ENCODE data around the gene UBA52.
"Not testable (repeated sequence)": the region's sequence is repeated elsewhere in the genome, so short reads cannot be mapped to it uniquely, and the experiment has no call there.

UBA52 gene

DNA sequence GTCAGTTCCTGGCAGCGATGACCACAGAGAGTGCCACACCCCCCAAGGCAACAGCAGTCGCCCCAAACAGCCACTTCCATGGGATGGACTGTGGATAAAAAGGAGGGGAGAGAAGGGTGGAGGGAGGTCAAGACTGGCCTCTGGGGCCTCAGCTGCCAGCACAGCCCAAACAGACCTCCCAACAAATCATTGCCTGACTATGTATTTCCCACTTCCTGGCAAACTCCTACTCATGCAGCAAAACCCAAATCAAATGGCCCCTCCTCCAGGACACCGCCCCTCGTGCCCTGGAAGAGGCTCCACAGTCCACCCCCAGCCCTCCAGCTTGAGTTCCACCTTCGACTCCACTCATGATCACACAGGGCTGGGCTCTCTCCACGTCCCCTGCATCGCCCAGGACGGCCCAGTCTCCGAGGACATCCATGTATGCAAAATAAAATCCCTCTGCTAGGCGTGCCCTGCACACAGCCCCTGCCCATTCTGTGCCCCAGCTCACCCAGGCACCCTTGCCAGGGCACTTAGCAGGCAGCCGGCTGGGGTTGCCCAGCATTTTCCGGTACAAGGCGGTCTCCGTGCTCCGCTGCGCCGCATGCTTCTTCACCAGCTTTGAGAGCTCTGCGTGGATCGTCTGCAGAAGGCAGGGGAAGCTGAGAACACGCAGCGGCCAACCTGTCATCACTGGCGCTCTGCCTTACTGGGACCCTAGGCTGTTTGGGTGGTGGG is 39.3 kb upstream of the UBA52 start:
- DNase-seq (ENCODE audit: low read depth), result no peak
- TF ChIP-seq, protein P1, sequence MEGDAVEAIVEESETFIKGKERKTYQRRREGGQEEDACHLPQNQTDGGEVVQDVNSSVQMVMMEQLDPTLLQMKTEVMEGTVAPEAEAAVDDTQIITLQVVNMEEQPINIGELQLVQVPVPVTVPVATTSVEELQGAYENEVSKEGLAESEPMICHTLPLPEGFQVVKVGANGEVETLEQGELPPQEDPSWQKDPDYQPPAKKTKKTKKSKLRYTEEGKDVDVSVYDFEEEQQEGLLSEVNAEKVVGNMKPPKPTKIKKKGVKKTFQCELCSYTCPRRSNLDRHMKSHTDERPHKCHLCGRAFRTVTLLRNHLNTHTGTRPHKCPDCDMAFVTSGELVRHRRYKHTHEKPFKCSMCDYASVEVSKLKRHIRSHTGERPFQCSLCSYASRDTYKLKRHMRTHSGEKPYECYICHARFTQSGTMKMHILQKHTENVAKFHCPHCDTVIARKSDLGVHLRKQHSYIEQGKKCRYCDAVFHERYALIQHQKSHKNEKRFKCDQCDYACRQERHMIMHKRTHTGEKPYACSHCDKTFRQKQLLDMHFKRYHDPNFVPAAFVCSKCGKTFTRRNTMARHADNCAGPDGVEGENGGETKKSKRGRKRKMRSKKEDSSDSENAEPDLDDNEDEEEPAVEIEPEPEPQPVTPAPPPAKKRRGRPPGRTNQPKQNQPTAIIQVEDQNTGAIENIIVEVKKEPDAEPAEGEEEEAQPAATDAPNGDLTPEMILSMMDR (IDR thresholded peaks at IDR 0.05; ENCODE audit: control insufficient read depth, extremely low read depth, insufficient read depth), result no peak
- H3K4me3 ChIP-seq (ENCODE audit: low read depth, low read length), result no peak overlapping the region

DNA sequence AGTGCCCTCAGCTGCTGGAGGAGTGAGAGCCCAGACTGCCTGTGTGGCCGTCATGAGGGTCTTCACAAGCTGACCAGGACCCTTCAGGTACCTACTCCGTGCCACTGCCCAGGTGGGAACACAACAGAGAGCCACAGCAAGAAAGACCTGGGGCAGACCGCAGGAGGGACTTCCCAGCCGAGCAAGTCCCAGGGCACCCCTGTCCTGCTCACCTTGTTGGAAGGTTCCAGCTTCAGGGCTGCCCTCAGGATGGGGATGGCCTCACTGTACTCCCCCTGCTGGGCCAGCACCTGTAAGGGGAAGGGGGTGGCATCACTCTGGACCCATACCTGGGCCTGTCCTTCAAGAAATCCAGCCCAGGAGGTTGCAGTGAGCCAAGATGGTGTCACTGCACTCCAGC is 38.6 kb upstream of the UBA52 start:
- DNase-seq (ENCODE audit: low read depth), result no peak
- H3K4me3 ChIP-seq (ENCODE audit: low read depth, low read length), result no peak overlapping the region
- TF ChIP-seq, protein P1 (IDR thresholded peaks at IDR 0.05; ENCODE audit: control insufficient read depth, extremely low read depth, insufficient read depth), result no peak

DNA sequence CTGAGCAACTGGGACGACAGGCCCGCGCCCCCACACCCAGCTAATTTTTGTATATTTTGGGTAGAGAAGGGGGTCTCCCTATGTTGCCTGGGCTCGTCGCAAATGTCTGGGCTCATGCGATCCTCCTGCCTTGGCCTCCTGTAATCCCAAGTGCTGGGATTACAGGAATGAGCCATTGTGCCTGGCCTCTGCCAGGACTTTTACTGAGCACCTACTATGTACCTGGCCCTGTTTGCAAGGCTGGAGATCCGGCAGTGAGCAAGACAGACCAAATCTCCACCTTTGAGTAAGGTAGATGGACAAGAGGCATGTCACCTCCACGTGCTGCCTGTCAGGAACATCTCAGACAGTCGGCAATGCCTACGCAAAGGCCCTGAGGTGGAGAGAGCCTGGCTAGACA is 35.2 kb upstream of the UBA52 start:
- no peak for DNase-seq (ENCODE audit: low read depth)
- H3K4me3 ChIP-seq (ENCODE audit: low read depth, low read length), result no peak overlapping the region
- TF ChIP-seq, protein P1 (IDR thresholded peaks at IDR 0.05; ENCODE audit: control insufficient read depth, extremely low read depth, insufficient read depth), result no peak

DNA sequence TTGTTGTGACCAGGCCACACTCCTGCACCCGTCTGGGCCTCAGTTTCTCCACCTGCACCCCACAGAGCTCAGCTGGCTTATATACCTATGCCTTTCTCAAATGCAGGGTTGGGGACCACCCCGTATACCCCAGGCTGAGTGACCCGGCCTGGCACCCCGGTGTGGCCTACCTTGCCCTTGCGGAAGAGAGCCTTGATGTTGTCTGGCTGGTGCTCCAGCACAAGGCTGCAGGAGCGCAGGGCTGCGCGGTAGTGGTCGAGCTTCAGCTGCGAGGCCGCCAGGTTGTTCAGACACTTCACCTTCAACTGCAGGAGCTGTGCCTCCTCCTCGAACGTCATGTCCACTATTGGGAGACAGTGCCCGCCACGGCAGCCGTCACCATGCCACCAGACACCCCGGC is 34.2 kb upstream of the UBA52 start:
- no peak for DNase-seq (ENCODE audit: low read depth)
- no peak overlapping the region for H3K4me3 ChIP-seq (ENCODE audit: low read depth, low read length)
- TF ChIP-seq, protein P1 (IDR thresholded peaks at IDR 0.05; ENCODE audit: control insufficient read depth, extremely low read depth, insufficient read depth), result no peak

DNA sequence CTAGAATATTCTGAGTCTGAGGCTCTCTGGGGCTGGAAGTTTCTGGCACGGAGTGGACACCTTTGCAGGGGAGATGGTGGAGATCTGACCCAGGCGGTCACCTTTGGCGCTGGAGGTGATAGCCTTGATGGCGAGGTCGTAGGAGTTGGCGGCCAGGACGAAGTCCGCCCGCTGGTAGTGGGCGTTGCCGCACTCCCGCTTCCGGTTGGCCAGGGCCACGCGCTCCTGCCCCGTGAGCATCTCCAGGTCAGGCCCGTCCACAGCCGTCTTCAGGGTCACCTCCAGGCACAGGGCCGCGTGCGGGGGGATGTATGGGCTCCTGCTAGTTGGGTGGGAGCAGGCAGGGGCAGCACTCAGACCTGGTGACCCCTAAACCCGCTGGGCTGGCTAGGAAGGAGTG is 33.5 kb upstream of the UBA52 start:
- no peak overlapping the region for H3K4me3 ChIP-seq (ENCODE audit: low read depth, low read length)
- TF ChIP-seq, protein P1 (IDR thresholded peaks at IDR 0.05; ENCODE audit: control insufficient read depth, extremely low read depth, insufficient read depth), result no peak
- DNase-seq (ENCODE audit: low read depth), result no peak

DNA sequence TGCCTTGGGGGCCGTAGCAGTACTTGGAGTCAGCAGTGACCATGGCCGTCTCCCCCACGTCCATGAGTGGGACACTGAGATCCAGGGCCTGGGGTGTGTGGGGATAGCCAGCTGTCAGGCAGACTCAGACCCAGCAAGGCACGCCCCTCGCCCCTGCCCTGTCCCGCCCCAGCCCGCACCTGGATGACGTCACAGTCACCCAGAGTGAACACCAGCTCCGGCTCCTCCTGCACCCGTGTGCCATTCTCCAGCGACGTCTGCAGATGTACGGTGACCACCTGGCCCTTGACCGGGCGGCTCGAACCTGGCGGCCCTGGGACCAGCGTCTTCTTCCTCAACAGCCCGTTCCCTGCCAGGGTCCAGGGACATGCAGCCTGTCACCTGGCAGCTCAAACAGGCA is 32.3 kb upstream of the UBA52 start:
- H3K4me3 ChIP-seq (ENCODE audit: low read depth, low read length), result no peak overlapping the region
- TF ChIP-seq, protein P1 (IDR thresholded peaks at IDR 0.05; ENCODE audit: control insufficient read depth, extremely low read depth, insufficient read depth), result no peak
- DNase-seq (ENCODE audit: low read depth), result no peak

DNA sequence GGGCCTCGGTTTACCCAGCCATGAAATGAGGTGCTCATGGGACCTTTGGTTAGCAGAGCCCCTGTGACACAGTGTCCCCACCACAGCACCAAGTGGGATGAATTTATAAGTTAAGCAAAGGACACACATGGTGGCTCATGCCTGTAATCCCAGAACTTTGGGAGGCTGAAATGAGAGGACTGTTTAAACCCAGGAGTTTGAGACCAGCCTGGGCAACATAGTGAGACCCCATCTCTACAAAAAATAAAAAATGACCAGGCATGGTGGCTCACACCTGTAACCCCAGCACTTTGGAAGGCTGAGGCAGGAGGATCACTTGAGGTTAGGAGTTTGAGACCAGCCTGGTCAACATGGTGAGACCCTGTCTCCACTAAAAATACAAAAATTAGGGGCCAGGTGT is 31.5 kb upstream of the UBA52 start:
- not testable (repeated sequence) for DNase-seq (ENCODE audit: low read depth); H3K4me3 ChIP-seq (ENCODE audit: low read depth, low read length)

Data from LNCaP clone FGC (cell line).